Peyer's patch (tissue), 4 donors: ENCODE results near the gene HARS2.

Experiments used
- CTCF ChIP-seq, 6 experiments: fragments of 450-650 bp in 4 of 6; fragments of 200-600 bp in 2 of 6; sonication (generic) in 1 of 6; IDR thresholded peaks; one replicate each; pipeline ENCODE4 v1.5.1; 2017 to 2019; ENCODE audit warnings: antibody characterized with exemption in 6 of 6, mild to moderate bottlenecking in 3 of 6, moderate library complexity in 1 of 6
- POLR2A ChIP-seq, 2 donors: fragments of 450-650 bp; IDR thresholded peaks; one replicate each; pipeline ENCODE4 v1.5.1; 2017; ENCODE audit warnings: antibody characterized with exemption in 2 of 2, mild to moderate bottlenecking in 2 of 2, moderate library complexity in 2 of 2

- no peak for TF ChIP-seq CTCF (IDR thresholded peaks at IDR 0.05)
- TF ChIP-seq POLR2A (IDR thresholded peaks at IDR 0.05): no peak
Observed at GRCh38 chr5:140696891-140697492, 5.7 kb downstream of the HARS2 start.
